ENCODE data around the gene SRD5A1.

DNA sequence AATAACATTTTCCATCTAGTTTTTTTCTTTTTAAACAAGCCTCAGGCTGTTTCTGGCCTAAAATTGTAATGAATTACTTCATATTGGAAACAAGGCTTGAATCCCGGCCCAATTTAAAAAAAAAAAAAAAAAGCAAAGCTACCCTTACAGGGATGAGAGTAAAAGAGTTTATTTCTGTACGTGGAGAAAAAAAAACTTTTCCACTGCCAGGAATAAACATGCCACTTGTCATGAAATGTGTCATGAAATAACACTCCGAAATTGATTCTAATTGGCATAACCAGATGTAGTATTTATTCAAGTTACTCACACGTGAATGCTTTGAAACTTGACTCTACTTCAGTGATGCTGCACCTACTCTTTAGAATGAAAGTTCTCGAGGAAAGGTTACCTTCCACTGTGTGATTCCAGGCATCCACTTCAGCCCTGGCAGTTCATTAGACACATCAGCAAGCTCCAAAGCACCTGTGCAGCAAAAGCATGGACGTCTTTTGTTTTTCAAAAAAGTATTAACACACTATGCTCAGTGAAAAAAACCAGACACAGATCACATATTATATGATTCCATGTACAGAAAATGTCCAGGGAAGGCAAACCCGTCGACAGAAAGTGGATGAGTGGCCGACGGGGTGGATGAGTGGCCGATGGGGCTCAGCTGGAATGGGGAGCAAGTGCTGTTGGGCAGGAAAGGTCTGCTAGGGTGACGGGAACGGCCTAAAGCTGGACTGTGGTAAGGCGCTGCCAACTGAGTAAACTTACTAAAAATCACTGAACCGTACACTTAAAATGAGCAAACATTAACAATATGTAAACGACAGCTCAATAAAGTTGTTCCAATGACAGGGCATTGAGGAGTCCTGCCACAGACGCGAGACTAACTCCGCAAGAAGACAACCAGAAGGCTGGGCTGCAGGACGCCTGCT, 21.6 kb upstream of the SRD5A1 start:
- TF ChIP-seq POLR2AphosphoS5 (IDR thresholded peaks at IDR 0.05; ENCODE audit: borderline replicate concordance, low read depth, low read length): no peak
- TF ChIP-seq EZH2 (IDR thresholded peaks at IDR 0.05): no peak

All from SK-N-MC (cell line).